GM23338 (cell line): ENCODE measurements around the gene COBL. TPM values are rescaled to one million over a fixed set of nuclear protein-coding genes. Genes with fewer than 3 reads are reported as not detected.

Experiments
- ATAC-seq: fragments of 200-7000 bp; cut with Tn5 transposase; 3 replicates; pipeline ENCODE4 v1.9.1; 2020
- DNase-seq: peaks from one replicate; pipeline ENCODE4 v3.0.0-alpha.2; 2015; ENCODE audit warnings: low spot score
- H2AFZ ChIP-seq: fragments of 200-600 bp; sonication (generic); 2 replicates; pipeline ENCODE4 v1.8.0; 2016; ENCODE audit warnings: antibody characterized with exemption, mild to moderate bottlenecking, moderate library complexity
- H3F3A ChIP-seq: fragments of 200-600 bp; sonication (generic); replicated peaks from 2 replicates; pipeline ENCODE4 v1.8.0; 2017; ENCODE audit warnings: antibody characterized with exemption, mixed run types, low read depth
- H3K27ac ChIP-seq: fragments of 200-600 bp; sonication (generic); 2 replicates; pipeline ENCODE4 v1.6.1; 2016; ENCODE audit warnings: low read depth
- H3K27me3 ChIP-seq: fragments of 200-600 bp; sonication (generic); 2 replicates; pipeline ENCODE4 v1.8.0; 2016; ENCODE audit warnings: mild to moderate bottlenecking, mixed run types, moderate library complexity; ENCODE audit not compliant: insufficient read depth
- H3K36me3 ChIP-seq: fragments of 200-600 bp; sonication (generic); 2 replicates; pipeline ENCODE4 v1.8.0; 2016; ENCODE audit warnings: mild to moderate bottlenecking; ENCODE audit not compliant: insufficient read depth
- H3K4me1 ChIP-seq: fragments of 200-600 bp; sonication (generic); 2 replicates; pipeline ENCODE4 v1.8.0; 2016; ENCODE audit warnings: mild to moderate bottlenecking, moderate library complexity; ENCODE audit not compliant: insufficient read depth
- H3K4me2 ChIP-seq: fragments of 200-600 bp; sonication (generic); 2 replicates; pipeline ENCODE4 v1.7.1; 2017; ENCODE audit warnings: mixed run types
- H3K4me3 ChIP-seq: fragments of 200-600 bp; sonication (generic); 2 replicates; pipeline ENCODE4 v1.6.1; 2016; ENCODE audit warnings: mixed run types
- H3K79me2 ChIP-seq: fragments of 200-600 bp; sonication (generic); replicated peaks from 2 replicates; pipeline ENCODE4 v1.8.0; 2017; ENCODE audit warnings: mild to moderate bottlenecking; ENCODE audit not compliant: insufficient read depth
- H3K9me2 ChIP-seq: fragments of 200-600 bp; sonication (generic); 2 replicates; pipeline ENCODE4 v1.8.0; 2017; ENCODE audit not compliant: insufficient read depth
- H4K20me1 ChIP-seq: fragments of 200-600 bp; sonication (generic); replicated peaks from 2 replicates; pipeline ENCODE4 v1.8.0; 2017; ENCODE audit warnings: mild to moderate bottlenecking; ENCODE audit not compliant: insufficient read depth
- H3K27ac Mint-ChIP-seq: 2 replicates; pipeline ENCODE4 v1.8.0; 2020; ENCODE audit warnings: inconsistent platforms, mild to moderate bottlenecking, moderate library complexity, mixed read lengths
- H3K27me3 Mint-ChIP-seq: 3 replicates; pipeline ENCODE4 v1.8.0; 2022; ENCODE audit warnings: low read depth, mild to moderate bottlenecking, moderate library complexity, mixed read lengths, inconsistent platforms; ENCODE audit not compliant: insufficient read depth, poor library complexity
- H3K36me3 Mint-ChIP-seq: 3 replicates; pipeline ENCODE4 v1.8.0; 2021; ENCODE audit warnings: low read depth, mild to moderate bottlenecking, inconsistent platforms, moderate library complexity, mixed read lengths
- H3K4me1 Mint-ChIP-seq: 3 replicates; pipeline ENCODE4 v1.8.0; 2020; ENCODE audit warnings: mild to moderate bottlenecking, inconsistent platforms, mixed read lengths
- H3K4me3 Mint-ChIP-seq: 3 replicates; pipeline ENCODE4 v1.8.0; 2021; ENCODE audit warnings: moderate library complexity, mild to moderate bottlenecking, inconsistent platforms, mixed read lengths
- H3K9me3 Mint-ChIP-seq: 3 replicates; pipeline ENCODE4 v1.8.0; 2020; ENCODE audit warnings: moderate library complexity, mild to moderate bottlenecking, inconsistent platforms, mixed read lengths
- CREB1 ChIP-seq: fragments of 250-450 bp; sonication (Bioruptor Pico); IDR thresholded peaks from 2 replicates; pipeline ENCODE4 v1.5.0; 2020; ENCODE audit warnings: low read depth, mild to moderate bottlenecking, moderate library complexity
- CTCF ChIP-seq, 2 experiments: fragments of 200-600 bp in 1 of 2; sonication (generic) in 1 of 2; conservative IDR thresholded peaks; 2 replicates each; pipeline versions ENCODE4 v1.5.1 to v1.6.1; 2016 to 2017; ENCODE audit warnings: antibody characterized with exemption in 2 of 2, low read depth in 2 of 2, mild to moderate bottlenecking in 2 of 2, moderate library complexity in 1 of 2
- ETS1 ChIP-seq: IDR thresholded peaks from 2 replicates; pipeline ENCODE4 v1.6.1; 2016; ENCODE audit warnings: antibody characterized with exemption
- EZH2phosphoT487 ChIP-seq: fragments of 200-600 bp; sonication (generic); IDR thresholded peaks from one replicate; pipeline ENCODE4 v1.8.1; 2018; ENCODE audit warnings: antibody characterized with exemption; ENCODE audit not compliant: unreplicated experiment
- JUNB ChIP-seq: IDR thresholded peaks from one replicate; pipeline ENCODE4 v1.6.1; 2016; ENCODE audit warnings: antibody characterized with exemption; ENCODE audit not compliant: unreplicated experiment
- POLR2AphosphoS5 ChIP-seq: IDR thresholded peaks from 2 replicates; pipeline ENCODE4 v1.6.1; 2016; ENCODE audit warnings: antibody characterized with exemption, low read depth
- ZNF114 ChIP-seq: fragments of 250-450 bp; sonication (Bioruptor Pico); IDR thresholded peaks from 2 replicates; pipeline ENCODE4 v1.5.0; 2020; ENCODE audit warnings: mild to moderate bottlenecking, moderate library complexity
- ZNF462 ChIP-seq: fragments of 250-450 bp; sonication (Bioruptor Pico); IDR thresholded peaks from 2 replicates; pipeline ENCODE4 v1.5.0; 2020; ENCODE audit warnings: mild to moderate bottlenecking, moderate library complexity
- polyA plus RNA-seq: library from polyadenylated mRNA; unstranded; fragments of >200 nt; fragmentation: Nextera tagmentation; extraction: Ambion mirVana; gene quantifications from 2 replicates; pipeline ENCODE4 v1.2.1, GENCODE V29; 2016
- total RNA-seq: library from RNA; depleted of rRNA; stranded (reverse); fragments of >200 nt; shearing (Covaris generic); gene quantifications from 2 replicates; pipeline ENCODE4 v1.2.3, GENCODE V29; 2014
- TF ChIP-seq, protein P1 (sequence below): IDR thresholded peaks from one replicate; pipeline ENCODE4 v1.6.1; 2018; ENCODE audit warnings: antibody characterized with exemption; ENCODE audit not compliant: unreplicated experiment

COBL gene
- total and polyA plus RNA-seq, 2 experiments from 2014 or later: 18.3 to 51.9 TPM

GRCh38 chr7:51016546-51016945 is 300.1 kb downstream of the COBL start:
- no peaks in the 10 kb centered on the region for H3K27me3 ChIP-seq
- H3K4me1 ChIP-seq: no peaks in the 10 kb centered on the region
- no peaks in the 10 kb centered on the region for H3K79me2 ChIP-seq
- H3K27ac Mint-ChIP-seq: no peak overlapping the region
- no peak overlapping the region for H2AFZ ChIP-seq
- H3K36me3 ChIP-seq: no peaks in the 10 kb centered on the region
- H3K4me1 Mint-ChIP-seq: peaks cover 2% of the 10 kb centered on the region; the same call in 2 of the 3 replicates
- no peak overlapping the region for H3K4me3 Mint-ChIP-seq
- no peak overlapping the region for H3K4me2 ChIP-seq
- DNase-seq (no peak), ATAC-seq (no peak)
- no peaks in the 10 kb centered on the region for H4K20me1 ChIP-seq
- H3F3A ChIP-seq: no peaks in the 10 kb centered on the region
- H3K4me3 ChIP-seq: no peak overlapping the region
- TF ChIP-seq POLR2AphosphoS5: 0 out of 2 replicates have a peak, but pooled peaks have one; percentile 19
- TF ChIP-seq CTCF (conservative IDR thresholded peaks at IDR 0.05; ENCODE audit: low read depth in 2 of 2): no peak
- no peak for TF ChIP-seq EZH2phosphoT487
- no peak for TF ChIP-seq CREB1
- no peaks in the 10 kb centered on the region; the same call in 2 of the 3 replicates for H3K9me3 Mint-ChIP-seq
- peaks cover 12% of the 10 kb centered on the region for H3K27me3 Mint-ChIP-seq
- peaks cover 14% of the 10 kb centered on the region; the same call in 1 of the 2 replicates for H3K9me2 ChIP-seq
- H3K36me3 Mint-ChIP-seq: peaks cover 10% of the 10 kb centered on the region; the same call in 2 of the 3 replicates
- H3K27ac ChIP-seq: no peak overlapping the region

DNA sequence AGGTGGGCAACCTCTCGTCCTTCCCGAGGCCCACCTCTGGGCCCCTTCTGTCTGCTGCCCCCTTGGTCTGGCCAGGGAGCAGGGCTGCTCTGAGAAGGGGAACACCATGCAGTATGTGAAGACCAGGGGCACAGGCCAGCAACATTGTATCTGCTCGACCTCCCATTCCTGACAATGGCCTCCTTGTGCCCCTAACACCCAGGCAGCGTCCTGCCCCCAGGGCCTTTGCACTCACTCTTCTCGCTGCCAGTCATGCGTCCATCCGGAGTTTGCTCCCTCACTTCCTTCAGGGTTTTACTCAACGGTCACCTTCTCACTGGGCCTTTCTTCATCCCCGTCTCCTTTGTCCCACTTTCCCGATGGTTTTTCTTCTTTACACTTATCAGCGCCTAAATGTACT is 301.0 kb downstream of the COBL start:
- Histone ChIP-seq H3K4me3 (no peak overlapping the region), H3K36me3 (no peaks in the 10 kb centered on the region), H3K27me3 (no peaks in the 10 kb centered on the region), H3K79me2 (no peaks in the 10 kb centered on the region), H3K27ac (no peak overlapping the region), H4K20me1 (no peaks in the 10 kb centered on the region), H3F3A (no peaks in the 10 kb centered on the region), H3K4me2 (no peak overlapping the region), H2AFZ (no peak overlapping the region), H3K4me1 (no peaks in the 10 kb centered on the region), H3K9me2 (peaks cover 14% of the 10 kb centered on the region; the same call in 1 of the 2 replicates)
- no peak for TF ChIP-seq ZNF462 (CRISPR knock-in tag)
- TF ChIP-seq, protein P1, sequence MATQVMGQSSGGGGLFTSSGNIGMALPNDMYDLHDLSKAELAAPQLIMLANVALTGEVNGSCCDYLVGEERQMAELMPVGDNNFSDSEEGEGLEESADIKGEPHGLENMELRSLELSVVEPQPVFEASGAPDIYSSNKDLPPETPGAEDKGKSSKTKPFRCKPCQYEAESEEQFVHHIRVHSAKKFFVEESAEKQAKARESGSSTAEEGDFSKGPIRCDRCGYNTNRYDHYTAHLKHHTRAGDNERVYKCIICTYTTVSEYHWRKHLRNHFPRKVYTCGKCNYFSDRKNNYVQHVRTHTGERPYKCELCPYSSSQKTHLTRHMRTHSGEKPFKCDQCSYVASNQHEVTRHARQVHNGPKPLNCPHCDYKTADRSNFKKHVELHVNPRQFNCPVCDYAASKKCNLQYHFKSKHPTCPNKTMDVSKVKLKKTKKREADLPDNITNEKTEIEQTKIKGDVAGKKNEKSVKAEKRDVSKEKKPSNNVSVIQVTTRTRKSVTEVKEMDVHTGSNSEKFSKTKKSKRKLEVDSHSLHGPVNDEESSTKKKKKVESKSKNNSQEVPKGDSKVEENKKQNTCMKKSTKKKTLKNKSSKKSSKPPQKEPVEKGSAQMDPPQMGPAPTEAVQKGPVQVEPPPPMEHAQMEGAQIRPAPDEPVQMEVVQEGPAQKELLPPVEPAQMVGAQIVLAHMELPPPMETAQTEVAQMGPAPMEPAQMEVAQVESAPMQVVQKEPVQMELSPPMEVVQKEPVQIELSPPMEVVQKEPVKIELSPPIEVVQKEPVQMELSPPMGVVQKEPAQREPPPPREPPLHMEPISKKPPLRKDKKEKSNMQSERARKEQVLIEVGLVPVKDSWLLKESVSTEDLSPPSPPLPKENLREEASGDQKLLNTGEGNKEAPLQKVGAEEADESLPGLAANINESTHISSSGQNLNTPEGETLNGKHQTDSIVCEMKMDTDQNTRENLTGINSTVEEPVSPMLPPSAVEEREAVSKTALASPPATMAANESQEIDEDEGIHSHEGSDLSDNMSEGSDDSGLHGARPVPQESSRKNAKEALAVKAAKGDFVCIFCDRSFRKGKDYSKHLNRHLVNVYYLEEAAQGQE: no peak
- TF ChIP-seq EZH2phosphoT487: no peak
- no peak for TF ChIP-seq ETS1
- no peak for TF ChIP-seq CREB1
- no peak for TF ChIP-seq ZNF114 (CRISPR knock-in tag)
- TF ChIP-seq JUNB: no peak
- no peaks in the 10 kb centered on the region for H3K4me1 Mint-ChIP-seq
- no peak overlapping the region for H3K27ac Mint-ChIP-seq
- H3K4me3 Mint-ChIP-seq: no peak overlapping the region
- DNase-seq (no peak), ATAC-seq (no peak)
- H3K27me3 Mint-ChIP-seq: peaks cover 8% of the 10 kb centered on the region
- no peaks in the 10 kb centered on the region; the same call in 2 of the 3 replicates for H3K9me3 Mint-ChIP-seq
- H3K36me3 Mint-ChIP-seq: peaks cover 10% of the 10 kb centered on the region; the same call in 2 of the 3 replicates
